Measurements from ENCODE around the gene FAM217B. TPM values are rescaled to one million over a fixed set of nuclear protein-coding genes. Genes with fewer than 3 reads are reported as not detected.
A peak's percentile ranks its signal among the peaks of the same experiment; 100 is the strongest.
"Not testable (repeated sequence)": the region's sequence is repeated elsewhere in the genome, so short reads cannot be mapped to it uniquely, and the experiment has no call there.

The FAM217B gene
- total RNA-seq, 4 donors from 2014 or later: 5.1 to 9.3 (median 6.4) TPM

- Histone ChIP-seq H3K36me3 (peaks cover 0 to 29% (median 0%) of the 10 kb centered on the region in 3 donors), H3K4me3 (no peak overlapping the region), H3K27me3 (no peaks in the 10 kb centered on the region), H3K9me3 (no peaks in the 10 kb centered on the region), H3K27ac (no peak overlapping the region), H3K4me1 (no peaks in the 10 kb centered on the region)
- no peak for DNase-seq
- 78 to 100% methylated on average over 3 of the region's 4 CpGs for WGBS, 2 donors
- TF ChIP-seq POLR2A (IDR thresholded peaks at IDR 0.05): no peak
- TF ChIP-seq CTCF (IDR thresholded peaks at IDR 0.05): no peak
- intact Hi-C loops (cut with DNase I): loop anchor here (5.0 kb wide), 1 partner anchor 98 kb away; no protein-coding TSS in a partner anchor
These were observed 14.5 kb downstream of the FAM217B start for GRCh38 chr20:59954718-59955117.

GRCh38 chr20:59955131-59955796 lies 15.1 kb downstream of the FAM217B start:
- no peak for DNase-seq
- Histone ChIP-seq H3K9me3 (no peaks in the 10 kb centered on the region), H3K36me3 (peaks cover 0 to 25% (median 0%) of the 10 kb centered on the region in 3 donors), H3K27me3 (no peaks in the 10 kb centered on the region), H3K4me3 (no peak overlapping the region), H3K4me1 (peaks cover 0 to 5% (median 0%) of the 10 kb centered on the region in 3 donors), H3K27ac (no peak overlapping the region)
- TF ChIP-seq CTCF (IDR thresholded peaks at IDR 0.05) (peak in 2 of 6 experiments; percentile 21 to 44), POLR2A (IDR thresholded peaks at IDR 0.05) (no peak)
- 79 to 81% methylated on average over 5 to 8 of the region's 8 CpGs for WGBS, 2 donors
- intact Hi-C loops (cut with DNase I): no loop called here

GRCh38 chr20:59957568-59957967 lies 17.4 kb downstream of the FAM217B start:
- H3K27ac ChIP-seq; DNase-seq; H3K27me3 ChIP-seq; intact Hi-C loops (cut with DNase I); H3K4me3 ChIP-seq; H3K9me3 ChIP-seq: not testable (repeated sequence)
- Histone ChIP-seq H3K4me1 (peaks cover 0 to 28% (median 3%) of the 10 kb centered on the region in 3 donors), H3K36me3 (peaks cover 0 to 13% (median 0%) of the 10 kb centered on the region in 3 donors)

GRCh38 chr20:59958123-59958522 lies 17.9 kb downstream of the FAM217B start, which contains the start of gene CDH26:
CDH26 (plus strand) TSS chr20:59958423; CDS start chr20:59958727, 304 bp downstream.
- H3K27me3 ChIP-seq: no peaks in the 10 kb centered on the region
- DNase-seq: no peak
- TF ChIP-seq CTCF (IDR thresholded peaks at IDR 0.05): no peak
- no peak for TF ChIP-seq POLR2A (IDR thresholded peaks at IDR 0.05)

GRCh38 chr20:59958626-59959025 lies 18.4 kb downstream of the FAM217B start:
- Histone ChIP-seq H3K4me1 (peaks cover 0 to 31% (median 3%) of the 10 kb centered on the region in 3 donors), H3K4me3 (no peak overlapping the region), H3K36me3 (peaks cover 0 to 13% (median 0%) of the 10 kb centered on the region in 3 donors), H3K9me3 (no peaks in the 10 kb centered on the region), H3K27me3 (no peaks in the 10 kb centered on the region), H3K27ac (no peak overlapping the region)
- DNase-seq: no peak
- intact Hi-C loops (cut with DNase I): no loop called here
- no peak for TF ChIP-seq CTCF (IDR thresholded peaks at IDR 0.05)
- no peak for TF ChIP-seq POLR2A (IDR thresholded peaks at IDR 0.05)
- WGBS, 2 donors: 86% methylated on average over 4 of the region's 4 CpGs; no CpG with 5 or more reads in 1 of the 2 donors

More at GRCh38 chr20:59958123-59958522, 17.9 kb downstream of the FAM217B start, which contains the start of gene CDH26:
- WGBS, 2 donors: 79 to 89% methylated on average over 5 of the region's 5 CpGs
- no peaks in the 10 kb centered on the region for H3K9me3 ChIP-seq
- intact Hi-C loops (cut with DNase I): no loop called here
- no peak within 1 kb of the TSS for H3K4me3 ChIP-seq
- peaks cover 0 to 31% (median 3%) of the 10 kb centered on the region in 3 donors for H3K4me1 ChIP-seq
- H3K27ac ChIP-seq: no peak within 1 kb of the TSS
- H3K36me3 ChIP-seq: peaks cover 0 to 13% (median 0%) of the 10 kb centered on the region in 3 donors

All from esophagus squamous epithelium (tissue), 5 donors.